Non-pigmented ciliary epithelial cell (primary cell): ENCODE results near the gene TIAL1.
"Not testable (repeated sequence)": the region's sequence is repeated elsewhere in the genome, so short reads cannot be mapped to it uniquely, and the experiment has no call there.

Experiments
- DNase-seq: peaks from one replicate; pipeline ENCODE4 v3.0.0-alpha.2; 2010; ENCODE audit warnings: low read depth

The TIAL1 gene

GRCh38 chr10:119531067-119531466 is 65.7 kb downstream of the TIAL1 start:
- DNase-seq = no peak

- not testable (repeated sequence) for DNase-seq
These were observed 68.0 kb downstream of the TIAL1 start for GRCh38 chr10:119528663-119529237.

DNA sequence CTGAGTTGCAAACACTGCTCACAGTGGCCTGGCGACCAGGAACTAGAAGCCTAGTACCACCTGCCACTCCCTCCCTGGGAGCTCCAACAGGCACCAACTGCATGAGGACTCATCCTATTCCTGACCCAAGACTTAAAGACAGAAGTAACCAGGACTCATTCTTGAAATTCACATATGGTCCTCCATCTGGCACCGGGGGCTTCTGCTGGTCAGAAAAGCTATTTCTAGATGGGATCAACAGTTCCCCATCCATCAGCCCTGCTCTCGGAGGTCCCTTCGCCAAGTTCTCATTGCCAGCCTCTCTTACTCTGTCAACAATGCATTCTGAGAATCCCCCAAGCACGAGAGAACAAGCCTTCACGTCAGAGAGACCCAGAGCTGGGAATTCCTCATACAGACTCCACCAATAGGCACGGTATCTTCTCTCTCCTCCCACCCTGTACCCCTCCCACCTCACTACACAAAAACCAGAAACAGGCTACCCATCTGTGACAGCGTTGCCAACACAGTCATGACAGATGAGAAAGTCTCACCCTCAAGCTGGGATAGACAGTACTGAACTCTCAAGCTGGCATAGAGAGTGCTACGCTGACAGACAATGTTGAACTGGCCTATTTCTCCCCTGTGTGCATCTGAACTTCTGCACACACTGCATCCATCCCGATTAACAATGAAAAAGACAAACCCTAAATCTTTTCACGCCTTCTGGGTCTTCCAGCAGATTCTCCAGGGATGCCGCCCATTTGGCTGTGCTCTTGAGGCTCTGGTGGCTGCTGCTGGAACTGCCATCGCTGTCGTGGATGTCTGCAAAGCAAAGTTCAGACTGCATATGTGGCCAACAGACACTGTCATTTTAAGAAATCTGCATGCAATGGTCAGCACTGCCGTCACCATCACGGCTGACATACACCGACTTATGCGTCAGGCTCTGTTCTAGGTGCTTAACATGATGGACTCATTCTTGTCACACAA is 69.9 kb downstream of the TIAL1 start:
- DNase-seq = no peak

GRCh38 chr10:119526149-119526548 is 70.6 kb downstream of the TIAL1 start:
- no peak for DNase-seq

DNA sequence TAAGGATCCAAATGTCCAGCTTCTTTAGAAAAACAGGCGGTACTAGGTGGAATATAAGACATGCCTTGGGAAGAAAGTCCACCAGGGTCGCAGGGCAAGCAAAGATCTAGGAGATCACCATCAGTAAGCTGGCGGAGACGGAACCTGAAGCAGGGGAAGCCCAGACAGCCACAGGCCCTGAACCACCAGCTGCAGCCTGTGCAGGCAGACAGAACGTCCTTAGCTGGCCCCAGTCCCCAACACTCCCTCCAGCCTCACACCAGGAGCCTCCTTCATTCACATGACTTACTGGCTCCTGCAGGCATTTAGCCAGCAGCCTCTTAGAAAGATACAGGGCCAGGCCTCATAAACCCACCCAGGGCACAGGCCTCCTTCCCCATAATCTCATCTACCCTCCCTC is 71.6 kb downstream of the TIAL1 start:
- DNase-seq = no peak

GRCh38 chr10:119524720-119525070 is 72.1 kb downstream of the TIAL1 start:
- no peak for DNase-seq

- DNase-seq = no peak
These were observed 72.7 kb downstream of the TIAL1 start for GRCh38 chr10:119523895-119524719.
